Measurements from ENCODE around the gene SMG5. TPM values are rescaled to one million over a fixed set of nuclear protein-coding genes. Genes with fewer than 3 reads are reported as not detected.
A peak's percentile ranks its signal among the peaks of the same experiment; 100 is the strongest.

The SMG5 gene
- total RNA-seq, 1 donor from 2014 or later = 103 TPM

- TF ChIP-seq, protein P1, sequence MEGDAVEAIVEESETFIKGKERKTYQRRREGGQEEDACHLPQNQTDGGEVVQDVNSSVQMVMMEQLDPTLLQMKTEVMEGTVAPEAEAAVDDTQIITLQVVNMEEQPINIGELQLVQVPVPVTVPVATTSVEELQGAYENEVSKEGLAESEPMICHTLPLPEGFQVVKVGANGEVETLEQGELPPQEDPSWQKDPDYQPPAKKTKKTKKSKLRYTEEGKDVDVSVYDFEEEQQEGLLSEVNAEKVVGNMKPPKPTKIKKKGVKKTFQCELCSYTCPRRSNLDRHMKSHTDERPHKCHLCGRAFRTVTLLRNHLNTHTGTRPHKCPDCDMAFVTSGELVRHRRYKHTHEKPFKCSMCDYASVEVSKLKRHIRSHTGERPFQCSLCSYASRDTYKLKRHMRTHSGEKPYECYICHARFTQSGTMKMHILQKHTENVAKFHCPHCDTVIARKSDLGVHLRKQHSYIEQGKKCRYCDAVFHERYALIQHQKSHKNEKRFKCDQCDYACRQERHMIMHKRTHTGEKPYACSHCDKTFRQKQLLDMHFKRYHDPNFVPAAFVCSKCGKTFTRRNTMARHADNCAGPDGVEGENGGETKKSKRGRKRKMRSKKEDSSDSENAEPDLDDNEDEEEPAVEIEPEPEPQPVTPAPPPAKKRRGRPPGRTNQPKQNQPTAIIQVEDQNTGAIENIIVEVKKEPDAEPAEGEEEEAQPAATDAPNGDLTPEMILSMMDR (IDR thresholded peaks at IDR 0.05; ENCODE audit: unreplicated experiment) = no peak
- Mint-ChIP-seq H3K9me3 (no peaks in the 10 kb centered on the region), H3K27me3 (ENCODE audit: low read depth) (no peaks in the 10 kb centered on the region), H3K36me3 (peaks cover 25% of the 10 kb centered on the region), H3K27ac (peak overlapping the region; percentile 34), H3K4me3 (no peak overlapping the region), H3K4me1 (peaks cover 4% of the 10 kb centered on the region)
- no peak for DNase-seq (ENCODE audit: low spot score in 2 of 2, unreplicated experiment in 2 of 2)
Observed at GRCh38 chr1:156251527-156251926, 31.1 kb downstream of the SMG5 start.

- no peak for DNase-seq (ENCODE audit: low spot score in 2 of 2, unreplicated experiment in 2 of 2)
- Mint-ChIP-seq H3K36me3 (peaks cover 20% of the 10 kb centered on the region), H3K4me3 (no peak overlapping the region), H3K27me3 (ENCODE audit: low read depth) (no peaks in the 10 kb centered on the region), H3K27ac (peak overlapping the region; percentile 75), H3K4me1 (peaks cover 4% of the 10 kb centered on the region), H3K9me3 (no peaks in the 10 kb centered on the region)
- TF ChIP-seq, protein P1 (IDR thresholded peaks at IDR 0.05; ENCODE audit: unreplicated experiment) = no peak
Observed at GRCh38 chr1:156249593-156249992, 33.0 kb downstream of the SMG5 start.

DNA sequence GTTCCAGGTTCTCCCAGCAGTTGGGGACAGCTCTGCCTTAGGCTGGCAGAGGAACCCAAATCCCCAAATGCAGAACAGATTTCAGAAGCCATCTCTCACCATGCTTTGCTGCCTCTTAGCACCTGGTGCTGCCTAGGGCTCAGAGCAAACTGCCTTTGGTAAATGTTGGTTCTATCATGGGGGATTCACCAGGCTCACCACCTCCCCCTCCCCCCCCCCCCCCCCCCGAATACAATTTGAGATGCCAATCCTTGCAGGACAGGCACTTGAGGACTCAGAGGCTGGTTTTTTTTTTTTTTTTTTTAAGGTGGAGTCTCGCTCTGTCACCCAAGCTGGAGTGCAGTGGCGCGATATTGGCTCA, 34.3 kb downstream of the SMG5 start:
- DNase-seq (ENCODE audit: low spot score in 2 of 2, unreplicated experiment in 2 of 2) = no peak
- Mint-ChIP-seq H3K4me3 (no peak overlapping the region), H3K9me3 (no peaks in the 10 kb centered on the region), H3K27me3 (ENCODE audit: low read depth) (no peaks in the 10 kb centered on the region), H3K36me3 (peaks cover 14% of the 10 kb centered on the region), H3K4me1 (peaks cover 4% of the 10 kb centered on the region), H3K27ac (no peak overlapping the region)
- TF ChIP-seq, protein P1 (IDR thresholded peaks at IDR 0.05; ENCODE audit: unreplicated experiment) = no peak

DNA sequence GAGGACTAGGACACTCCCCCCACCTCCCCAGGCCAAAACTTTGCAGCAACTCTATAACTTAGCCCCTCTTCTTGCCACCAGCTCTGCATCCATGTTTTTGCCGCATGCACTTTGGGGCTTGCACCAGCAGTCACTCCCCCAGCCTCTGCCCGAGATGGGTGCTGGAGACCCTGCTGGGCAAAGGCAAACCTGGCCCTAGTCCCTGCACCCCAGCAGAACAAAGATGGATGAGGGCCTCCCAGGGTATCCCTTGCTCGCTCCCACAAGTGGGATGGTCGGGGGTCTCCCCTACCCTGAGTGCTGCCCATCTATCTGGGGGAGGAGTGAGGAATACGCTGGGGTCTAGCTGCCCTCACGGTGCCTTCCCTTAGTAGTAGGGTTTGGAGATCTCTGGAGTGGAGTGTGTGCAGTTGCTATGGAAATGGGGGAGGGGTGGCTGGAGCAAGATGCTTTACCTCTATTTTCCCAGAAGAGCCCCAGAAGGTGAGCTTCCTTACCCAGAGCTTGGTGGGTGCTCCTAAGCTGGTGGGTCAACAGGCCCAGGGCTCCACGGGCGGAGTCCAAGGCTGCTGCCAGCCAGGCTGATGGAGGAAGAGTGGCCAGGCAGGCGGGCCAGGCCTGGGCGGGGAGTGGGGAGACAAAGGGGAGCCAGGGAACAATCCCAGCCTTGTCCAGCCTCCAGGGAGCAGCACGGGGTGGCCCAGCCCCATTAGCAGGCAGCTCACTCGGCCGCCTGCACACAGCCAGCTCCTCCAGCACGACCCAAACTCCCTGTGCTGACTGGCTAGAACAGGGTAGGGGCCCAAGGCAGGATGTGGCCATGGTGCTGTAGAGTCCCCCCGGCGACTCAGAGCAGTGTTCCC, 34.9 kb downstream of the SMG5 start, which contains the start of gene PAQR6:
Gene PAQR6, minus strand, starts transcription at position 597 of the 863 bp plus-strand sequence. CDS start 1,325 bp downstream, outside the sequence.
- Mint-ChIP-seq H3K4me1 (peaks cover 4% of the 10 kb centered on the region), H3K4me3 (no peak within 1 kb of the TSS), H3K27ac (peak within 1 kb of the TSS; percentile 16), H3K36me3 (peaks cover 8% of the 10 kb centered on the region), H3K9me3 (no peaks in the 10 kb centered on the region), H3K27me3 (ENCODE audit: low read depth) (no peaks in the 10 kb centered on the region)
- TF ChIP-seq, protein P1 (IDR thresholded peaks at IDR 0.05; ENCODE audit: unreplicated experiment) = no peak
- DNase-seq (ENCODE audit: low spot score in 2 of 2, unreplicated experiment in 2 of 2) = no peak

GRCh38 chr1:156246781-156247459, 35.7 kb downstream of the SMG5 start:
- H3K4me1 Mint-ChIP-seq = peaks cover 4% of the 10 kb centered on the region
- TF ChIP-seq, protein P1 (IDR thresholded peaks at IDR 0.05; ENCODE audit: unreplicated experiment) = no peak
- H3K36me3 Mint-ChIP-seq = peaks cover 5% of the 10 kb centered on the region
- no peak for DNase-seq (ENCODE audit: low spot score in 2 of 2, unreplicated experiment in 2 of 2)
- H3K4me3 Mint-ChIP-seq = no peak overlapping the region
- no peak overlapping the region for H3K27ac Mint-ChIP-seq
- H3K27me3 Mint-ChIP-seq (ENCODE audit: low read depth) = no peaks in the 10 kb centered on the region
- no peaks in the 10 kb centered on the region for H3K9me3 Mint-ChIP-seq
